CD4-positive, CD25-positive, alpha-beta regulatory T cell (primary cell): ENCODE data around the gene HIBCH. TPM values are rescaled to one million over a fixed set of nuclear protein-coding genes. Genes with fewer than 3 reads are reported as not detected.

Experiments
- ATAC-seq, 2 donors: fragments of 150-1000 bp; cut with Tn5 transposase; one replicate each; pipeline ENCODE4 v1.10.0; 2021; ENCODE audit warnings: low read depth in 2 of 2, moderate number of reproducible peaks in 2 of 2, moderate library complexity in 1 of 2
- DNase-seq, 3 donors: peaks; one replicate each; pipeline versions ENCODE4 v3.0.0 to v3.0.0-alpha.2; 2012 to 2022; ENCODE audit warnings: mixed read lengths in 1 of 3
- H3K27ac ChIP-seq: one replicate; pipeline ENCODE4 v1.7.0; 2013; ENCODE audit warnings: mild to moderate bottlenecking, low read length; ENCODE audit not compliant: insufficient read depth, poor library complexity, severe bottlenecking
- H3K27me3 ChIP-seq: one replicate; pipeline ENCODE4 v1.7.0; 2013; ENCODE audit warnings: low read length; ENCODE audit not compliant: control insufficient read depth, insufficient read depth
- H3K36me3 ChIP-seq: one replicate; pipeline ENCODE4 v1.7.0; 2013; ENCODE audit warnings: mild to moderate bottlenecking, low read length, moderate library complexity; ENCODE audit not compliant: control insufficient read depth, insufficient read depth
- H3K4me1 ChIP-seq: 2 replicates; pipeline ENCODE4 v1.7.0; 2013; ENCODE audit warnings: mild to moderate bottlenecking, low read length; ENCODE audit not compliant: insufficient read depth, control insufficient read depth, poor library complexity, severe bottlenecking
- H3K4me3 ChIP-seq: one replicate; pipeline ENCODE4 v1.7.0; 2013; ENCODE audit warnings: low read depth, mild to moderate bottlenecking, low read length, moderate library complexity
- H3K9me3 ChIP-seq, 2 experiments: 1 replicate in 1 of 2; 2 replicates in 1 of 2; pipeline ENCODE4 v1.7.0; 2013; ENCODE audit warnings: low read length in 2 of 2, mild to moderate bottlenecking in 1 of 2, moderate library complexity in 1 of 2; ENCODE audit not compliant: control insufficient read depth in 2 of 2
- H3K27ac Mint-ChIP-seq, 3 donors: one replicate each; pipeline ENCODE4 v1.8.0; 2020 to 2022; ENCODE audit warnings: mild to moderate bottlenecking in 3 of 3, mixed read lengths in 3 of 3, moderate library complexity in 2 of 3
- H3K27me3 Mint-ChIP-seq: one replicate; pipeline ENCODE4 v1.8.0; 2022; ENCODE audit warnings: mild to moderate bottlenecking, mixed read lengths
- H3K36me3 Mint-ChIP-seq: one replicate; pipeline ENCODE4 v1.8.0; 2020; ENCODE audit warnings: mixed read lengths
- H3K4me1 Mint-ChIP-seq, 4 donors: one replicate each; pipeline ENCODE4 v1.8.0; 2020 to 2022; ENCODE audit warnings: mixed read lengths in 4 of 4, mild to moderate bottlenecking in 1 of 4
- H3K4me3 Mint-ChIP-seq, 4 donors: one replicate each; pipeline ENCODE4 v1.8.0; 2020 to 2022; ENCODE audit warnings: mild to moderate bottlenecking in 4 of 4, mixed read lengths in 4 of 4, moderate library complexity in 3 of 4
- H3K9me3 Mint-ChIP-seq, 7 donors: one replicate each; pipeline ENCODE4 v1.8.0; 2020 to 2022; ENCODE audit warnings: mixed read lengths in 7 of 7, mild to moderate bottlenecking in 3 of 7, moderate library complexity in 2 of 7
- polyA plus RNA-seq, 4 donors: library from polyadenylated mRNA; unstranded; fragments of 300-500 nt; fragmentation: Illumina TruSeq; gene quantifications; one replicate each; pipeline ENCODE4 v1.2.3, GENCODE V29; 2021
- total RNA-seq: library from RNA; stranded (reverse); gene quantifications from one replicate; pipeline ENCODE4 v1.2.3, GENCODE V29; 2022

HIBCH gene
- total and polyA plus RNA-seq, 5 donors from 2014 or later: 21.0 to 31.2 (median 22.7) TPM

DNA sequence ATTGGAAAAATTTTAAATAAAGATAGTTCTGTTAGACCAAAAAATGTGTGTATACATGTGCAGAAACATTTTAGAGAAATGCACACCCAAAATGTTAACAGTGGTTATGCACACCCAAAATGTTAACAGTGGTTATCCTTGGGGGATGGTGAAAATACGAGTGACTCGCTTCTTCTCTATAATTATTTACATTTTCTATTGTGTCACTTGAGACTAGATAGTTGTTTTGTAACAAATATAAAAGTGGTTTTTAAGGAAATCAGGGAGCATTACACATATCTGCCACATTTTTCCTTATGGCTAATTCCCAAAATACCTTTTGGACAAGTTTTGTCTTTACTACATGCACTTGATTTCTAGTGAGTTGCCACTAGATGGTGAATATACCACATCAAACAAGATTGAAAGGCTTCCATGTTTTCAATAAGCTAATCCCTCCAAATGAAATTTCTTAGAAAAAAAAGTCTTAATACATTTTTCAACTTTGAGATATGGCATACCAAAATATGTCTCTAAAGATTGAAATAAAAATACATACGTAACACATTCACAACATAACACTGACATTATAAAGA is 9.0 kb upstream of the HIBCH start:
- no peak overlapping the region for H3K27ac ChIP-seq
- H3K27ac Mint-ChIP-seq: no peak overlapping the region
- no peak for ATAC-seq
- no peaks in the 10 kb centered on the region for H3K4me1 Mint-ChIP-seq
- H3K4me3 Mint-ChIP-seq: no peak overlapping the region
- H3K27me3 Mint-ChIP-seq: peaks cover 34% of the 10 kb centered on the region
- no peaks in the 10 kb centered on the region for H3K9me3 ChIP-seq
- no peaks in the 10 kb centered on the region for H3K4me1 ChIP-seq
- no peak for DNase-seq
- no peak overlapping the region for H3K4me3 ChIP-seq
- H3K36me3 Mint-ChIP-seq: no peaks in the 10 kb centered on the region
- no peaks in the 10 kb centered on the region for H3K9me3 Mint-ChIP-seq
- peaks cover 5% of the 10 kb centered on the region for H3K27me3 ChIP-seq
- H3K36me3 ChIP-seq: no peaks in the 10 kb centered on the region

- peaks cover 5% of the 10 kb centered on the region for H3K27me3 ChIP-seq
- Mint-ChIP-seq H3K9me3 (no peaks in the 10 kb centered on the region), H3K27ac (no peak overlapping the region), H3K27me3 (peaks cover 30% of the 10 kb centered on the region), H3K4me1 (peaks cover 0 to 1% (median 0%) of the 10 kb centered on the region in 4 donors), H3K36me3 (no peaks in the 10 kb centered on the region), H3K4me3 (no peak overlapping the region)
- H3K4me1 ChIP-seq: no peaks in the 10 kb centered on the region
- no peaks in the 10 kb centered on the region for H3K36me3 ChIP-seq
- no peaks in the 10 kb centered on the region for H3K9me3 ChIP-seq
- ATAC-seq (no peak), DNase-seq (no peak)
- H3K27ac ChIP-seq: no peak overlapping the region
- H3K4me3 ChIP-seq: no peak overlapping the region
Measured at GRCh38 chr2:190327867-190328572, 8.4 kb upstream of the HIBCH start.

DNA sequence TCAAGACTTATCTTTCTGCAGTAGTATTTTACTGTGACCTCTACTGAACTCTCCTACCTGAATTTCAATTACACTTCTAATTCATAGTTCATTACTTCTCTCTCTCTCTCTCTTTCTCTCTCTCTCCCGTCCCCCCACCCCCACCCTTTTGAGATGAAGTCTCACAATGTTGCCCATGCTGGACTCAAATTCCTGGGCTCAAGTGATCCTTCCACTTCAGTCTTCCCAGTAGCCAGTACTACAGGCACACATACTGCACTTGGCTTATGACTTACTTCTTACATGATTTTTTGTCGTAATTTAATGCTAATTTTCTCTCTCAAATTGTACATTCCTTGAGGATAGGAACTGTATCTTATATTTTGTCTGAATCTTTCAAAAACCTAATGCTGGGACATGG is 6.0 kb upstream of the HIBCH start:
- Histone ChIP-seq H3K4me1 (peaks cover 4% of the 10 kb centered on the region), H3K27ac (no peak overlapping the region), H3K27me3 (peaks cover 3% of the 10 kb centered on the region), H3K36me3 (no peaks in the 10 kb centered on the region), H3K4me3 (no peak overlapping the region), H3K9me3 (no peaks in the 10 kb centered on the region)
- H3K36me3 Mint-ChIP-seq: no peaks in the 10 kb centered on the region
- peaks cover 18% of the 10 kb centered on the region for H3K27me3 Mint-ChIP-seq
- H3K27ac Mint-ChIP-seq: no peak overlapping the region
- no peaks in the 10 kb centered on the region for H3K9me3 Mint-ChIP-seq
- ATAC-seq (no peak), DNase-seq (no peak)
- no peak overlapping the region for H3K4me3 Mint-ChIP-seq
- peaks cover under 1 to 9% (median 4%) of the 10 kb centered on the region in 4 donors for H3K4me1 Mint-ChIP-seq

GRCh38 chr2:190323406-190323805 is 3.8 kb upstream of the HIBCH start:
- peaks cover 0 to 2% (median 0%) of the 10 kb centered on the region in 7 donors for H3K9me3 Mint-ChIP-seq
- DNase-seq: no peak

DNA sequence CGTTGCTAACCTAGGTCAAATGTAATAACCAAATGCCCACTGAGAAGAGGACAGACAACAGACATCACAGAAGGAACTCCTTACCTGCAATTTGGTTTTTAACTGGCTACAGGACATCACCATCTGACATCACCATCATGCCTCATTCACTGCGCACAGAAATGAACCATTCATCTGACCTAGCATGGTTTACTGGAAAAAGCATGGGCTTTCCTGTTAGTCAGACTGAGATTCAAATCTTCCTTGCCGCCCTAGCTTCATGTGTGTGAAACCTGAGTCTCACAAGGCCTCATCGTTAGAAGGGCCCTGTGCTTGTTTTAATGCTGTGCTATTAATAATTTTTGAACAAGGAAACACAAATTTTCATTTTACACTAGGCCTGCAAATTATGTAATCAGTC is 1.1 kb upstream of the HIBCH start:
- Mint-ChIP-seq H3K27ac (peak overlapping the region; percentile 91 to 99 (median 99)), H3K9me3 (peaks cover 0 to 2% (median 0%) of the 10 kb centered on the region in 7 donors), H3K36me3 (no peaks in the 10 kb centered on the region), H3K4me1 (peaks cover 12 to 55% (median 39%) of the 10 kb centered on the region in 4 donors), H3K4me3 (peak overlapping the region; percentile 98 to 100 (median 99)), H3K27me3 (peaks cover 5% of the 10 kb centered on the region)
- DNase-seq (peak in 1 of 3 donors; percentile 64), ATAC-seq (peak; percentile 15 to 16)
- no peaks in the 10 kb centered on the region for H3K27me3 ChIP-seq
- no peaks in the 10 kb centered on the region for H3K36me3 ChIP-seq
- peak overlapping the region; percentile 91 for H3K4me3 ChIP-seq
- H3K27ac ChIP-seq: peak overlapping the region; percentile 87
- H3K9me3 ChIP-seq: no peaks in the 10 kb centered on the region
- peaks cover 33% of the 10 kb centered on the region for H3K4me1 ChIP-seq

More at GRCh38 chr2:190323406-190323805, 3.8 kb upstream of the HIBCH start:
- H3K27ac Mint-ChIP-seq: no peak overlapping the region
- no peaks in the 10 kb centered on the region for H3K36me3 ChIP-seq
- no peak for ATAC-seq
- H3K4me1 ChIP-seq: peaks cover 18% of the 10 kb centered on the region
- no peak overlapping the region for H3K27ac ChIP-seq
- no peaks in the 10 kb centered on the region for H3K9me3 ChIP-seq
- no peak overlapping the region for H3K4me3 Mint-ChIP-seq
- H3K36me3 Mint-ChIP-seq: no peaks in the 10 kb centered on the region
- H3K4me3 ChIP-seq: no peak overlapping the region
- H3K4me1 Mint-ChIP-seq: peaks cover 5 to 29% (median 21%) of the 10 kb centered on the region in 4 donors
- H3K27me3 ChIP-seq: peaks cover 3% of the 10 kb centered on the region
- H3K27me3 Mint-ChIP-seq: peaks cover 10% of the 10 kb centered on the region

DNA sequence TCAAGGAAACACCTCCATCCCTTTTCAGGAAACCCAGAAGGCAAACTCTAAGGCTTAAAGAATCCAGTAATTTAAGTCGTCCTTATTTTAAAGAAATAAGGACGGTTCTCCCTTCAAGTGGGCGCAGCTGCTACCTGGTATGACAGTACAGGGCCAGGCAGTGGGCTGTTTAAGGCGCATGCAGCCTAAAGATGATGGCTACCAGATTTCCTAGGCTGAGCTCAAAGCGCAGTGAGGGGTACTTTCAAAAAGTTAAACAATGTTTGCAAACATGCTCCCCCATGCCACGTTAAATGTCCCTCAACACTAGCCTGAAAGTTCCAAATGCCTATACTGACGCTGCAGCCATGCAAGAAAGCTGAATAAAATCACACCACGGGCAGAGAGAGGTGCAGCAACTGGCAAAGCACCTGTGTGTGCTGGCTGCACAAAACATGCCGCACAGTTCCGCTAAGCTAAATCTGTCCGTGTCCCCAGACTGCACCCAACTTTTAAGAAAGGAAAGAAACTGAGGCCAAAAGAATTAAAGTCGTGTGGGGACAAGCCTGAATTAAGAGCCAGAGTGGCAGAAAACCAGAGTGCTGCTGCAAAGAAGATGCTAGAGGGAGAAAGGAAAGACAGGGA is 583 bp downstream of the HIBCH start:
- H3K4me3 ChIP-seq: peak overlapping the region; percentile 91
- DNase-seq (peak in 2 of 3 donors; percentile 25 to 64), ATAC-seq (peak; percentile 47 to 48)
- Mint-ChIP-seq H3K9me3 (peaks cover 0 to 2% (median 0%) of the 10 kb centered on the region in 7 donors), H3K27me3 (peaks cover 5% of the 10 kb centered on the region), H3K4me3 (peak overlapping the region; percentile 98 to 100 (median 99)), H3K36me3 (no peaks in the 10 kb centered on the region), H3K4me1 (peaks cover 17 to 68% (median 47%) of the 10 kb centered on the region in 4 donors), H3K27ac (peak overlapping the region; percentile 46 to 99 (median 99))
- no peaks in the 10 kb centered on the region for H3K27me3 ChIP-seq
- no peaks in the 10 kb centered on the region for H3K36me3 ChIP-seq
- H3K27ac ChIP-seq: peak overlapping the region; percentile 87
- no peaks in the 10 kb centered on the region for H3K9me3 ChIP-seq
- H3K4me1 ChIP-seq: peaks cover 33% of the 10 kb centered on the region

GRCh38 chr2:190318514-190318913 is 1.1 kb downstream of the HIBCH start:
- peak overlapping the region; percentile 98 to 100 (median 99) for H3K4me3 Mint-ChIP-seq
- H3K4me1 Mint-ChIP-seq: peaks cover 17 to 72% (median 47%) of the 10 kb centered on the region in 4 donors
- no peaks in the 10 kb centered on the region for H3K36me3 ChIP-seq
- DNase-seq (no peak), ATAC-seq (no peak)
- peaks cover 33% of the 10 kb centered on the region for H3K4me1 ChIP-seq
- H3K27me3 Mint-ChIP-seq: peaks cover 5% of the 10 kb centered on the region
- H3K4me3 ChIP-seq: peak overlapping the region; percentile 91
- peak overlapping the region; percentile 87 for H3K27ac ChIP-seq
- no peaks in the 10 kb centered on the region for H3K27me3 ChIP-seq
- H3K9me3 Mint-ChIP-seq: peaks cover 0 to 2% (median 0%) of the 10 kb centered on the region in 7 donors
- H3K27ac Mint-ChIP-seq: peak overlapping the region in 2 of 3 donors; percentile 99
- H3K9me3 ChIP-seq: no peaks in the 10 kb centered on the region
- no peaks in the 10 kb centered on the region for H3K36me3 Mint-ChIP-seq
